ENCODE results near the gene PFKFB3. TPM values are rescaled to one million over a fixed set of nuclear protein-coding genes. Genes with fewer than 3 reads are reported as not detected.

The PFKFB3 gene
- total RNA-seq, 1 experiment from 2014 or later: 21.8 TPM

DNA sequence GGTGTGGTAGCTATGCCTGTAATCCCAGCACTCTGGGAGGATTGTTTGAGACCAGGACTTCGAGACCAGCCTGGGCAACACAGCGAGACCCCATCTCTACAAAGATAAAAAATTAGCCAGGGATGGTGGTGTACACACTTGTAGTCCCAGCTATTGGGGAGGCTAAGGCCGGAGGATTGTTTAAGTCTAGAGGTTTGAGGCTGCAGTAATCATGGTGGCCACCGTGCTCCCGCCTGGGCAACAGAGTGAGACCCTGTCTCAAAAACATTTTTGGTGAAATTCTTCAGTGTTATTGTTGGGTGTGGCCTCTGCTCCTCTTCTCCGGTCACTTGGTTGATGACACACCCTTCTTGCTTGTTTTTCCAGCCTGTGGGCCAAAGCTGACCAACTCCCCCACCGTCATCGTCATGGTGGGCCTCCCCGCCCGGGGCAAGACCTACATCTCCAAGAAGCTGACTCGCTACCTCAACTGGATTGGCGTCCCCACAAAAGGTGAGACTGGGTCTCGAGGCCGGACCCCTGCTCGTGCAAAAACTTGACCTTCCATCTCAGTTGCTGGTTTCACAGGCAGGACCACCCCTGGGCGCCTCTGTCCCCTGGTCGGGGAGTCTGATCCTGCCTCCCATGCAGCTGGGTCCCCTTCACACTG lies 10.6 kb downstream of the PFKFB3 start:
- H3K27ac ChIP-seq: no peak overlapping the region
- DNase-seq (ENCODE audit: low read depth in 1 of 2, low spot score in 2 of 2): no peak

DNA sequence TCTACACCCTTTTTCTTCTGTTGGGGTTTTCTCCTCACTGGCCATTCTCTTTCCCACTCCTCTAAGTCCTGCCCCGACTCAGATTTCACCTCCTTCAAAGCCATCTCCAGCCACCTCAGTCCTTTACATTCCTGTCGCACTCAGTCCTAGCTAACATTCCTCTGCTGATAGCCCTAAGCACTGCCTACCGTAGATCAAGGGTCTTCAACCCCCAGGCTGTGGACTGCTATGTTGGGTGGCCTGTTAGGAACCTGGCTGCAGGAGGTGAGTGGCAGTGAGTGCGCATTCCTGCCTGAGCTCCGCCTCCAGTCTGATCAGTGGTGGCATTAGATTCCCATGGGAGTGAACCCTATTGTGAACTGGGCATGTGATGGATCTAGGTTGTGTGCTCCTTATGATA lies 11.2 kb downstream of the PFKFB3 start:
- no peak overlapping the region for H3K4me3 ChIP-seq
- H3K36me3 ChIP-seq: peaks cover 61% of the 10 kb centered on the region
- H3K27me3 ChIP-seq (replicated peaks): no peaks in the 10 kb centered on the region
- H3K9me3 ChIP-seq (replicated peaks): no peaks in the 10 kb centered on the region
- no peak for DNase-seq (ENCODE audit: low read depth in 1 of 2, low spot score in 2 of 2)
- H3K27ac ChIP-seq: no peak overlapping the region
- H3K4me1 ChIP-seq (replicated peaks): peaks cover 16% of the 10 kb centered on the region

More for the DNA sequence above, 10.6 kb downstream of the PFKFB3 start:
- peaks cover 11% of the 10 kb centered on the region for H3K4me1 ChIP-seq (replicated peaks)
- no peaks in the 10 kb centered on the region for H3K9me3 ChIP-seq (replicated peaks)
- H3K4me3 ChIP-seq: no peak overlapping the region
- no peaks in the 10 kb centered on the region for H3K27me3 ChIP-seq (replicated peaks)
- H3K36me3 ChIP-seq: peaks cover 56% of the 10 kb centered on the region

DNA sequence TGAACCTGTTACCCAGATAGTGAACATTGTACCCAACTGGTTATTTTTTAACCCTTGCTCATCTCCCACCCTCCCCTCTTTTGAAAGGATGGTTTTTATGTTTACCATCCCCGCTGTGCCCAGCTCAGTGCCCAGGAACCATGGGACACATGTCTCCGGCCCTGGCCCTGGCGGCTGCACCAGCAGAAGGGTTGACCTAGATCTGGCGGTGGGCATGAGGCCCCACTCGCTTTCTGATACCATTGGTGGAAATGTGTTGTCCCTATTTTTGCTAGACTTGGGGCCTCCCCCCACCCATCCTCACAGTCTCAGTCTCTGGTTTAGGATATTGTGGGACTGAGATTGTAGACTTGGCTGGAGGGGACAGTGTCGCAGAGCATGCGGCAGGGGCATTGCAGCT lies 11.9 kb downstream of the PFKFB3 start:
- no peak for DNase-seq (ENCODE audit: low read depth in 1 of 2, low spot score in 2 of 2)

DNA sequence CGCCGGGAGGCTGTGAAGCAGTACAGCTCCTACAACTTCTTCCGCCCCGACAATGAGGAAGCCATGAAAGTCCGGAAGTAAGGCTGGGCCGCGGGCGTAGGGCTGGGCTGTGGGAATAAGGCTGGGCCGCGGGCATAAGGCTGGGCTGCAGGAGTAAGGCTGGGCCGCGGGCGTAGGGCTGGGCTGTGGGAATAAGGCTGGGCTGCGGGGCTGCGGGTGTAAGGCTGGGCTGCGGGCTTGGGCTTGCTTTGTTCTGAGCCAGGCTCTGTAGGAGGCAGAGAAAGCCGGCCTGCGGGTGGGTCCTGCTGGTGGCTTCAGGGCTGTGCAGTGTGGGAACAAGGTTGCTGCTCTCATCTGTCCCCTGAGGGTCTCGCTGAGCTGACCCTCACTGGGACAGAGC lies 12.5 kb downstream of the PFKFB3 start:
- Histone ChIP-seq H3K27ac (no peak overlapping the region), H3K36me3 (peaks cover 72% of the 10 kb centered on the region), H3K27me3 (replicated peaks) (no peaks in the 10 kb centered on the region), H3K4me1 (replicated peaks) (peaks cover 23% of the 10 kb centered on the region), H3K4me3 (no peak overlapping the region), H3K9me3 (replicated peaks) (no peaks in the 10 kb centered on the region)
- no peak for DNase-seq (ENCODE audit: low read depth in 1 of 2, low spot score in 2 of 2)

More for the DNA sequence above, 11.9 kb downstream of the PFKFB3 start:
- Histone ChIP-seq H3K27me3 (replicated peaks) (no peaks in the 10 kb centered on the region), H3K27ac (no peak overlapping the region), H3K36me3 (peaks cover 65% of the 10 kb centered on the region), H3K4me1 (replicated peaks) (peaks cover 23% of the 10 kb centered on the region), H3K4me3 (no peak overlapping the region), H3K9me3 (replicated peaks) (no peaks in the 10 kb centered on the region)

DNA sequence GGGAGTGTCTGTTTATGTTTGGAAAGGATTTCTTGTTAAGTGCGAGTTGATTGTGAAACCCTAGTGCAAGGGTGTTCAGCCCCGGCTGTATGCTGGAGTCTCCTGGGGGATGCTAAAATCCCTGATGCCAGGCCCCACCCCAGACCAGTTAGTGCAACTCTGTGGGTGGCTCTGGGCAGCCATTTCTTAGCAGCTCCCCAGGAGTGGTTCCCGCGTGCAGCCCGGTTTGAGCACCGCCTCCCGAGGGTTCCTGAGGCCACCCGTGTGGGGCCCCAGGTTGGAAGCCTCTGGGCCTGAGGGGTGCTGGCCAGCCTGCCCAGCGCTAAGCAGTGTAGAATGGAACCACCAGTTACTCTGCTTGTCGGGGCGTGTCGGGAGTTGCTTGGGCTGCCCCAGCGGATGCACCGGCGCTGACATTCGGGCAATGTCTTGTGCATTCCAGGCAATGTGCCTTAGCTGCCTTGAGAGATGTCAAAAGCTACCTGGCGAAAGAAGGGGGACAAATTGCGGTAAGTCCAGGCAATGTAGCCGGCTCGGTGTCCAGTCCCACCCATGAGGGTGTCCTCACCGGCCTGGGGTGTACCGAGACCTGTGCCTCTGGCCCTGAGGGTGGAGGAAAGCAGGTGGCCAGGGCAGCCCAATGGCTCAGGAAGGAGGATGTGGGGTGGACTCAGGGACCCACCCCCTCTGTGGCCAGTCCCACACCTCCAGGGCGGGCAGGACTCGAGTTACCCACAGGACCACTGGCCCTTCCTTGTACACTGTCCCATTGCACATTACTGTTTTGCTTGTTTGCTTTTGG lies 13.2 kb downstream of the PFKFB3 start:
- DNase-seq (ENCODE audit: low read depth in 1 of 2, low spot score in 2 of 2): no peak
- Histone ChIP-seq H3K4me1 (replicated peaks) (peaks cover 23% of the 10 kb centered on the region), H3K9me3 (replicated peaks) (no peaks in the 10 kb centered on the region), H3K27me3 (replicated peaks) (no peaks in the 10 kb centered on the region), H3K4me3 (no peak overlapping the region), H3K36me3 (peaks cover 78% of the 10 kb centered on the region), H3K27ac (no peak overlapping the region)

DNA sequence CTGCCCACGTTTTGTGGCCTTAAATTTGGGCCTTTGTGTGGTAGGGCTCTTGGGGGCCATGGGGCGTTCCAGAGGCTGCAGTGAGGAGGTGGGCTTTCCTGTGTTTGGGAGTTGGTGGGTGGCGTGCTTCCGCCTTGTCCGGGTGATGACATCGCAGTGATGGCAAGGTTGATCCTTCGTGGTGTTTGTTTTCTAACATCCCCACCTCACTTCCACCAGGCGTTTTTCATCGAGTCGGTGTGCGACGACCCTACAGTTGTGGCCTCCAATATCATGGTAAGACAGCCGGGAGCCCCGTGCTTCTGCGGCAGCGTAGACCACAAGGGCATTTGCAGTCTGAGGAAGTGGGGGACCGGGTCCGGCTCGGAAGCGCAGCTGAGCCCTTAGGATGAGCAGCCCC lies 14.2 kb downstream of the PFKFB3 start:
- H3K36me3 ChIP-seq: peaks cover 86% of the 10 kb centered on the region
- no peak for DNase-seq (ENCODE audit: low read depth in 1 of 2, low spot score in 2 of 2)

DNA sequence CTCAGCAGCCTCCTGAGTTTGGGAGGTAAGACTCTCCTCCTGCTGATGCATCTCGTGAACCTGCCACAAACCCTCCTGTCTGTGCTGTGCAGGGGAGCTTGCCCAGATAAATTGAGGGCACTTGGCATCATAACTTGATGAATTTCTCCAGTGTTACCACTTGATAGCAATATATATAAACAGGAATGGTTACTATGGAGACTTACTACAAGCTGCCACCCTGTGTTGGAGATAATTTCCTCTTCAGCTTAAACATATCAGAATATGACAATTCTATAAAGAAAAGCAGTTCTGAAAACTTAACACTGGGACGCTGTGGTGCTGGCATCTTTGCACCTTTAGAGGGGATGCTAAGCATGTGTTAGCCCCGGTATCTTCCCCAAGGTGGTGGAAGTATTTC lies 14.9 kb downstream of the PFKFB3 start:
- Histone ChIP-seq H3K9me3 (replicated peaks) (no peaks in the 10 kb centered on the region), H3K4me1 (replicated peaks) (peaks cover 40% of the 10 kb centered on the region), H3K4me3 (no peak overlapping the region), H3K27me3 (replicated peaks) (no peaks in the 10 kb centered on the region), H3K36me3 (peaks cover 93% of the 10 kb centered on the region), H3K27ac (peak overlapping the region; percentile 13; the same call in 1 of the 2 replicates)
- DNase-seq (ENCODE audit: low read depth in 1 of 2, low spot score in 2 of 2): no peak

More for the DNA sequence above, 14.2 kb downstream of the PFKFB3 start:
- H3K9me3 ChIP-seq (replicated peaks): no peaks in the 10 kb centered on the region
- peaks cover 33% of the 10 kb centered on the region for H3K4me1 ChIP-seq (replicated peaks)
- no peak overlapping the region for H3K4me3 ChIP-seq
- H3K27me3 ChIP-seq (replicated peaks): no peaks in the 10 kb centered on the region
- no peak overlapping the region for H3K27ac ChIP-seq

DNA sequence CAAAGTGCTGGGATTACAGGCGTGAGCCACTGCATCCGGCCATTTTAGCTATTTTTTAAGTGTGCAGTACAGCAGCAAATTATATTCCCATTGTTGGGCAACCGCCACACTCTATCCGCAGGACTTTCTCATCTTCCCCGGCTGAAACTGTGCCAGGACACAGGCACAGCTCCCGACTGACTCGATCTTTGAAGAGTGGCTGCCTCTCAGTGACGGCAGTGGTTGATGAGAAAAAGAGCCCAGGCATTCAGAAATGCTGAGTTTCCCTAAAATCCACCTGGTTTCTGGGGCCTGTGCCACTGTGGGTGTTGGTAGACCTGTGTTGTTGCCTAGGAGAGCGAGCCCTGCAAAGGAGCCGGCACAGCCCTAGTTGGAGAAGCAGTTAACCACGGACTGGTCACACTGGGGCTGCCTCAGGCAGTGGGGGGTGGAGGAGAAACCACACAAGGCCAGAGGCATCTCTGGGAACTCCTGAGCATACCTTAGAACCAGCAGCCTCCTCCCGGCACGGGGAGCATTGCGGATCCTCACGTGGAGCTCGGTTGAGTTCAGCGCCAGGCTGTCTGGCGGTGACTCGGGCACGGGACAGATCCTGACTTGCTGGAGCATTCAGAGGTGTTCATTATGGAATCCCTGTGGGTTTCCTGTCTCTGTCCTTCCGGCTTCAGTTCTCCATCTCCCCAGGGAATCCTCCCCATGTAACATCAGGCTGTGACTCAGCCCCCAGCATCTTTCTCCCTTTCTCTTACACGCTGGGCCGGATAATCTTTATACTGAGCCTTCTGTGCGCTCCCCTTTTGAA lies 16.2 kb downstream of the PFKFB3 start:
- Histone ChIP-seq H3K36me3 (peaks cover 95% of the 10 kb centered on the region), H3K27ac (peak overlapping the region; percentile 57), H3K27me3 (replicated peaks) (no peaks in the 10 kb centered on the region), H3K9me3 (replicated peaks) (no peaks in the 10 kb centered on the region), H3K4me3 (no peak overlapping the region), H3K4me1 (replicated peaks) (peaks cover 35% of the 10 kb centered on the region)
- peak; percentile 81 to 87 for DNase-seq (ENCODE audit: low read depth in 1 of 2, low spot score in 2 of 2)

DNA sequence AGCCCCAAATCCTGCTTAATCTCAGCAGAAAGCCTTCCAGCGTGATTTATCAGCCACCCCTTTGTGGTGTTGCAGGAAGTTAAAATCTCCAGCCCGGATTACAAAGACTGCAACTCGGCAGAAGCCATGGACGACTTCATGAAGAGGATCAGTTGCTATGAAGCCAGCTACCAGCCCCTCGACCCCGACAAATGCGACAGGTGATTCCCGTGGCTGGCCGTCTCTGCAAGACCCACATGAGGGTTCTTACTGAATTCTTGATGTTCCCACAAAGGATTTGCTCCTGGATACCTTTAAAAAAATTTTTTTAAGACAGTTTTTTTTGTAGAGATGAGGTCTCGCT lies 16.7 kb downstream of the PFKFB3 start:
- Histone ChIP-seq H3K27ac (peak overlapping the region; percentile 57), H3K4me1 (replicated peaks) (peaks cover 35% of the 10 kb centered on the region), H3K4me3 (no peak overlapping the region), H3K27me3 (replicated peaks) (no peaks in the 10 kb centered on the region), H3K36me3 (peaks cover 95% of the 10 kb centered on the region), H3K9me3 (replicated peaks) (no peaks in the 10 kb centered on the region)
- DNase-seq (ENCODE audit: low read depth in 1 of 2, low spot score in 2 of 2): no peak

DNA sequence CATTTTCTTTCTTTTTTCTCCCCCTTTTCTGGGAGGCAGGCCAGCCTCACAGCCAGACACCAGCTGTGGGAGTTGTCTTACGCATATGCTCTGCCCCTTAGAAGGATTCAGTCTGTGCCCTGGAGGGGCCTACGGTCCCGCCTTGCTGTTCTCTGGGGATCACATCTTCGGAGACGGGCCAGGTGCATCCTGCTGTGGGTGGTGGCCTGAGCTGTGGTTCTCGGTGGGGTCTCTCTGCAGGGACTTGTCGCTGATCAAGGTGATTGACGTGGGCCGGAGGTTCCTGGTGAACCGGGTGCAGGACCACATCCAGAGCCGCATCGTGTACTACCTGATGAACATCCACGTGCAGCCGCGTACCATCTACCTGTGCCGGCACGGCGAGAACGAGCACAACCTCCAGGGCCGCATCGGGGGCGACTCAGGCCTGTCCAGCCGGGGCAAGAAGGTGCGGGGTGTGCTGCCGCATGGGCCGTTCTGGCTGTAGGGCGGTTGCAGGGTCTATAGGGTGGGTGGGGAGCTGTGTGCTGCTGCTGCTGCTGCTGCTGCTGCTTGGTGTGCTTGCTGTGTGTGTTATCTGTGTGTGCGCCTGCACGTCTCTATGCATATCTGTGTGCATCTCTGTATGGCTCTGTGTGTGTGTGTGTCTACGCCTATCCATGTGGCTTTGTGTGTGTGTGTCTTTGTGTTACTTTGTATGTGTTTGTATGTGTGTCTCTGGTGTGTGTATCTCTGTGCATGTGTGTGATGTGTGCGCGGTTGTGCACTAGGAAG lies 17.9 kb downstream of the PFKFB3 start:
- Histone ChIP-seq H3K9me3 (replicated peaks) (no peaks in the 10 kb centered on the region), H3K36me3 (peaks cover 94% of the 10 kb centered on the region), H3K27ac (no peak overlapping the region), H3K4me3 (no peak overlapping the region), H3K27me3 (replicated peaks) (no peaks in the 10 kb centered on the region), H3K4me1 (replicated peaks) (peaks cover 35% of the 10 kb centered on the region)
- DNase-seq (ENCODE audit: low read depth in 1 of 2, low spot score in 2 of 2): no peak

DNA sequence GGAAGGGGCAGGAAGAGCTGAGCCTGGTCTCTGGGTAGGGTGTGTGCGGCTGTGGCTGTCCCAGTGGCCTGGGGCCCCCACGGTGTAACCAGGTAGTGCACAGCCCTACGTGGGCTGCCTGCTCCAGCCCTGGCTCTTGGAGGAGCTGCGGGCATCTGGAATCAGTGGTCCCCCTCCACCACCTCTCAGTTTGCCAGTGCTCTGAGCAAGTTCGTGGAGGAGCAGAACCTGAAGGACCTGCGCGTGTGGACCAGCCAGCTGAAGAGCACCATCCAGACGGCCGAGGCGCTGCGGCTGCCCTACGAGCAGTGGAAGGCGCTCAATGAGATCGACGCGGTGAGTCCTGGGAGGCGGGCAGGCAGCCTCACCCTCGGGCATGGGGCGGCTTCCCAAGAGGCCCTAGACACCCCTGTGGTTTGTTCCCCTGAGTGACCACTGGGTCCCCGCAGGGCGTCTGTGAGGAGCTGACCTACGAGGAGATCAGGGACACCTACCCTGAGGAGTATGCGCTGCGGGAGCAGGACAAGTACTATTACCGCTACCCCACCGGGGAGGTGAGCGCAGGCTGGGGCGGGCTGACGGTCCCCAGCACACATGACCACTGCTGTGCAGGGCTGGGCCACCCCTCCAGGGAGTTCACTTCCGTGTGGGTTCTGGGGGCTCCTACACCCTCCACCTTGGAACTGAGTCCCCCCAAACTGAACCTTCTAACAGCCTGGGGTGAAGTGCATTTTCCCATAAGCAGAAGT lies 18.6 kb downstream of the PFKFB3 start:
- no peaks in the 10 kb centered on the region for H3K9me3 ChIP-seq (replicated peaks)
- H3K36me3 ChIP-seq: peaks cover 94% of the 10 kb centered on the region
- H3K27me3 ChIP-seq (replicated peaks): no peaks in the 10 kb centered on the region
- H3K4me3 ChIP-seq: no peak overlapping the region
- peaks cover 35% of the 10 kb centered on the region for H3K4me1 ChIP-seq (replicated peaks)
- peak overlapping the region; percentile 72 for H3K27ac ChIP-seq
- no peak for DNase-seq (ENCODE audit: low read depth in 1 of 2, low spot score in 2 of 2)

DNA sequence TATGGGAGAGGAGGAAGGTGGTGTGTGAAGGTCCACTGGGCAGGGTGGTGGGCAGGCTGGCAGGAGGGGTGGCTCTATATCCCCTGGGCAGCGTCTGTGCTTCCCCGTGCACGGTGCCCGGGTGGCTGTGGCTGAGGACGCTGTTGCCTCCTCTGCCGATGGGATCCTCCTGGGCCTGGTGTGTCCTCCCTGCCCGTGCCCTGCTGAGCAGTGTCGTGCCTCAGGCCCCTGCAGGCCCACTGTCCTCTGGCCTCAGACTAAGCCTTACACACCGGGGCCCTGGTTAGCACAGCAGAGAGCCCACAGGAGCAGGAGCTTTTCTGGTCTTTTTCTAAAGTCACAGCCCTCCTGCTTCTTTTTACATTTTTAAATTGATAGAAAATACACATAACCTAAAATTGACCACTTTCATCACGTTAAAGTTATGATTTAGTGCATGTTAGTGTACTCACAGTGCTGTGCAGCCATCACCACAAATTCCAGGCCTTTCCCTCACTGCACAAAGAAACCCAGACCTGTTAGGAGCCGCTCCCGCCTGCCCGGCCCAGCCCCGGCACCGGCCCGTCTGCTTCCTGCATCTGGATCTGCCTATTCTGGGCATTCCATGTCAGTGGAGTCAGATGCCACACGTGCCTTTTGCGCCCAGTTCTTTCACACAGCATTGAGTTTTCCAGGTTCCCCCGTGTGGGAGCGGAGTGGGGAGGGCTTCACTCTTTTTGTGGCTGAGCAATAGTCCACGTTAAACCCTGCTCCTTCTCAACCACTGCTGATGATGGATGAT lies 19.4 kb downstream of the PFKFB3 start:
- H3K27ac ChIP-seq: peak overlapping the region; percentile 72
- peaks cover 35% of the 10 kb centered on the region for H3K4me1 ChIP-seq (replicated peaks)
- H3K4me3 ChIP-seq: no peak overlapping the region
- peak; percentile 64 to 86 for DNase-seq (ENCODE audit: low read depth in 1 of 2, low spot score in 2 of 2)
- H3K36me3 ChIP-seq: peaks cover 91% of the 10 kb centered on the region
- H3K9me3 ChIP-seq (replicated peaks): no peaks in the 10 kb centered on the region
- no peaks in the 10 kb centered on the region for H3K27me3 ChIP-seq (replicated peaks)

Measured in SJSA1 (cell line).